Kidney (tissue), 14 donors: ENCODE measurements around the gene GFPT2. TPM values are rescaled to one million over a fixed set of nuclear protein-coding genes. Genes with fewer than 3 reads are reported as not detected.

ENCODE experiments used
- DNase-seq, 5 donors: peaks; one replicate each; pipeline ENCODE4 v3.0.0-alpha.2; 2013 to 2020
- FAIRE-seq: peaks from 2 replicates; lab custom pipeline; 2012; peaks lifted over from hg19 to GRCh38; lab: Jason Lieb, UNC
- H3K27ac ChIP-seq, 2 donors: one replicate each; pipeline ENCODE4 v1.7.0; 2013; ENCODE audit warnings: low read depth in 2 of 2, low read length in 2 of 2, inconsistent platforms in 1 of 2
- H3K27me3 ChIP-seq: one replicate; pipeline ENCODE4 v1.7.1; 2013; ENCODE audit warnings: low read length, inconsistent platforms; ENCODE audit not compliant: control insufficient read depth, insufficient read depth
- H3K36me3 ChIP-seq, 3 donors: one replicate each; pipeline versions ENCODE4 v1.7.0 to v1.7.1; 2013; ENCODE audit warnings: low read length in 3 of 3, control low read depth in 1 of 3, inconsistent platforms in 1 of 3; ENCODE audit not compliant: insufficient read depth in 3 of 3, control insufficient read depth in 2 of 3
- H3K4me1 ChIP-seq, 3 donors: one replicate each; pipeline versions ENCODE4 v1.7.0 to v1.7.1; 2013; ENCODE audit warnings: low read length in 3 of 3, inconsistent platforms in 1 of 3, low read depth in 1 of 3; ENCODE audit not compliant: control insufficient read depth in 2 of 3, insufficient read depth in 2 of 3
- H3K4me3 ChIP-seq, 3 donors: one replicate each; pipeline versions ENCODE4 v1.7.0 to v1.8.1; 2013; ENCODE audit warnings: low read length in 3 of 3, control low read depth in 1 of 3, inconsistent platforms in 1 of 3
- H3K9ac ChIP-seq, 3 donors: one replicate each; pipeline versions ENCODE4 v1.7.0 to v1.7.1; 2013; ENCODE audit warnings: low read length in 3 of 3, control low read depth in 1 of 3, inconsistent platforms in 1 of 3
- H3K9me3 ChIP-seq, 3 donors: one replicate each; pipeline versions ENCODE4 v1.7.0 to v1.7.1; 2013; ENCODE audit warnings: low read length in 3 of 3, control low read depth in 1 of 3, inconsistent platforms in 1 of 3; ENCODE audit not compliant: control insufficient read depth in 2 of 3, insufficient read depth in 1 of 3
- CTCF ChIP-seq: IDR thresholded peaks from 3 replicates; pipeline ENCODE4 v1.5.1; 2012; ENCODE audit warnings: mild to moderate bottlenecking, moderate library complexity, borderline replicate concordance; ENCODE audit not compliant: insufficient read depth; ENCODE audit errors: extremely low read depth
- intact Hi-C: fragments of 100-400 bp; cut with DNase I; formaldehyde crosslinking; loops from one replicate; pipeline ENCODE4 v1.11.1; 2022
- polyA plus RNA-seq: library from polyadenylated mRNA; stranded (reverse); fragments of 350-450 nt; fragmentation: Illumina TruSeq; extraction: RNeasy Lipid Tissue Mini Kit (QIAGEN cat#74804); gene quantifications from one replicate; pipeline ENCODE4 v1.2.3, GENCODE V29; 2014; ENCODE audit warnings: low read depth, low replicate concordance; ENCODE audit not compliant: insufficient read depth
- total RNA-seq: library from RNA; stranded (reverse); fragmentation: NEBNext Ultra II Directional; extraction: Animal tissue kit (Norgen Biotek cat#: 25700); gene quantifications from one replicate; pipeline ENCODE4 v1.2.1, GENCODE V29; 2021
- donor health status: control.
- donor health status: control.
- donor health status: control.
- donor health status: control.
- donor health status: control.
- donor health status: DM: yes; HTN: yes; CAD: no.
- donor health status: Normal renal cell carcinoma (clear cell type).

Gene GFPT2
- total and polyA plus RNA-seq, 2 donors from 2014 or later, result 2.7 to 15.9 TPM

DNA sequence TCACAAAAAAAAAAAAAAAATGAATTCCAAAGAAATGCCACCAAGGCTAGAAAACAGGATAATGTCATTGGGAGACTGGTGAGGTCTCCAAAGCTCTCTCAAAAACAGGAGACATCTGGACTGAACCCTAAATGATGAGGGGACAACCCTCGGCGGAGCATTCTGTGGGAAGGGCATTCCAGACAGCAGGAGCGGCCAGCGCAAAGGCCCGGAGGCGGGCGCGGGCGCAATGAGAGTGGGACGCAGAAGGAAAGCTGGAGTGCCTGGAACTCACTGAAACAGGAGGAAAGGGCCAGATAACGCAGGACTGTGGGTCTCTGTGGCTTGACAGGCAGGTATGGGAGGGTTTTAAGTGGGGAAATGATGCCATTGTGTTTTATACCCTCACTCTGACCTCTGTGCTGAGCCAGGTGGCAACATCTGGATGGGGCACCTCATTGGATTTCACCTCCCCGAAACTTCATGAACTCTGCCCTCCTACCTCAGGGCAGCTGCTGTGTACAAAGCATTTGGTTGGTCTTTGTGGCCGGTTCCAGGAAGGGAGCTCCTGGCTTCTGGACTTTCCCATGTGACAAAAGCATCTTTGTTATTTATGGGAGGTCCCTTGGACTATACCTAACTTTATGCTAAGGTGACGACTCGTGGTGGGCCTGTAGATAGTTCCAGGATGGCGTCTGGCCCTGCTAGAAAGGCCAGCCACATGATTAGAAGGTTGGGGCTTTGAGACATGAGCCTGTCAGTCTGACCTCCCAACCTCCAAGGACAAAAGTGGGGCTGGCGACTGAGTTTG, 49.7 kb downstream of the GFPT2 start:
- H3K4me3 ChIP-seq, result no peak overlapping the region
- H3K9me3 ChIP-seq, result no peaks in the 10 kb centered on the region
- no peaks in the 10 kb centered on the region for H3K27me3 ChIP-seq
- no peaks in the 10 kb centered on the region for H3K36me3 ChIP-seq
- H3K27ac ChIP-seq, result no peak overlapping the region
- H3K9ac ChIP-seq, result no peak overlapping the region
- FAIRE-seq, result no peak
- no peak for TF ChIP-seq CTCF
- DNase-seq, result no peak
- no peaks in the 10 kb centered on the region for H3K4me1 ChIP-seq
- intact Hi-C loops, result no loop called here

GRCh38 chr5:180302256-180302655, 50.9 kb downstream of the GFPT2 start:
- intact Hi-C loops, result no loop called here
- no peak overlapping the region for H3K4me3 ChIP-seq
- no peaks in the 10 kb centered on the region for H3K9me3 ChIP-seq
- no peaks in the 10 kb centered on the region for H3K36me3 ChIP-seq
- H3K9ac ChIP-seq, result no peak overlapping the region
- no peak for TF ChIP-seq CTCF
- FAIRE-seq, result no peak
- no peak for DNase-seq
- no peak overlapping the region for H3K27ac ChIP-seq
- H3K4me1 ChIP-seq, result no peaks in the 10 kb centered on the region
- H3K27me3 ChIP-seq, result no peaks in the 10 kb centered on the region

GRCh38 chr5:180301253-180301652, 51.9 kb downstream of the GFPT2 start:
- TF ChIP-seq CTCF, result no peak
- Histone ChIP-seq H3K36me3 (no peaks in the 10 kb centered on the region), H3K4me3 (no peak overlapping the region), H3K4me1 (no peaks in the 10 kb centered on the region), H3K27me3 (no peaks in the 10 kb centered on the region), H3K27ac (no peak overlapping the region), H3K9ac (no peak overlapping the region), H3K9me3 (no peaks in the 10 kb centered on the region)
- intact Hi-C loops, result no loop called here
- no peak for FAIRE-seq
- no peak for DNase-seq
